ENCODE data around the gene TLCD1. TPM values are rescaled to one million over a fixed set of nuclear protein-coding genes. Genes with fewer than 3 reads are reported as not detected.
A peak's percentile ranks its signal among the peaks of the same experiment; 100 is the strongest.
"Not testable (repeated sequence)": the region's sequence is repeated elsewhere in the genome, so short reads cannot be mapped to it uniquely, and the experiment has no call there.

TLCD1 gene
- total and polyA plus RNA-seq, 7 donors = 0.68 to 2.4 (median 1.1) TPM; not detected in 1

DNA sequence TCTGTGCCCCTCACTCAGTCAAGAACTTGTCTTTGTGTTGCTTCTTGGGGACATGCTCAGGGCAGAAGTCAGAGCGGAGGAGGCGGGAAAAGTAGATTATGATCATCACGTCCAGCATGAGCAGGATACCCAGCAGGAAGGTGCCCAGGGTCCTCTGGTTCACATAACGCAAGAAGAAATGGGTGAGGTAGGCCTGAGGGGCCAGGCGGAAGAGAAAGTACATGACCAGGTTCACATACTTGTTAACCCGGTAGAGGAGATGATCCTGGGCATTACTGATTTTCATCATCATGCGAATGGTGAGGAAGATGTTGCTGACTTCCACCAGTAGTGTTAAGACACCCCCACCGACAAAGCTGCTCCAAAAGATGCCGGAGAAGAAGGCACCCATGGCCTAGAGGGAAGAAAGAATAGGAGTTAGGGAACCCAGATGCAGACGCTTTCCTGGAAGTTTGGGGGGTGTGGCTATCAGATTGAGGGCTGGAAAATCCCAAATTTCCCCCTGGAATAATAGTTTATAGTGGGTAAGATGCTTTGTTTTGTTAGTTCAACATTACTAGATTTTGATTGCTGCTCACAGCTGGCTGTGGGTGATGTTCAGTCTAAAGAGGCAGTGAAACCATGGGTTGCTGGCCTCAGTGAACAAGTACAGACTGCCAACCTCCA is 1.4 kb downstream of the TLCD1 start:
- TF ChIP-seq, protein P1, sequence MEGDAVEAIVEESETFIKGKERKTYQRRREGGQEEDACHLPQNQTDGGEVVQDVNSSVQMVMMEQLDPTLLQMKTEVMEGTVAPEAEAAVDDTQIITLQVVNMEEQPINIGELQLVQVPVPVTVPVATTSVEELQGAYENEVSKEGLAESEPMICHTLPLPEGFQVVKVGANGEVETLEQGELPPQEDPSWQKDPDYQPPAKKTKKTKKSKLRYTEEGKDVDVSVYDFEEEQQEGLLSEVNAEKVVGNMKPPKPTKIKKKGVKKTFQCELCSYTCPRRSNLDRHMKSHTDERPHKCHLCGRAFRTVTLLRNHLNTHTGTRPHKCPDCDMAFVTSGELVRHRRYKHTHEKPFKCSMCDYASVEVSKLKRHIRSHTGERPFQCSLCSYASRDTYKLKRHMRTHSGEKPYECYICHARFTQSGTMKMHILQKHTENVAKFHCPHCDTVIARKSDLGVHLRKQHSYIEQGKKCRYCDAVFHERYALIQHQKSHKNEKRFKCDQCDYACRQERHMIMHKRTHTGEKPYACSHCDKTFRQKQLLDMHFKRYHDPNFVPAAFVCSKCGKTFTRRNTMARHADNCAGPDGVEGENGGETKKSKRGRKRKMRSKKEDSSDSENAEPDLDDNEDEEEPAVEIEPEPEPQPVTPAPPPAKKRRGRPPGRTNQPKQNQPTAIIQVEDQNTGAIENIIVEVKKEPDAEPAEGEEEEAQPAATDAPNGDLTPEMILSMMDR (IDR thresholded peaks at IDR 0.05) = no peak
- 74 to 80% (median 80%) methylated on average over 10 of the region's 10 CpGs for WGBS, 3 donors

DNA sequence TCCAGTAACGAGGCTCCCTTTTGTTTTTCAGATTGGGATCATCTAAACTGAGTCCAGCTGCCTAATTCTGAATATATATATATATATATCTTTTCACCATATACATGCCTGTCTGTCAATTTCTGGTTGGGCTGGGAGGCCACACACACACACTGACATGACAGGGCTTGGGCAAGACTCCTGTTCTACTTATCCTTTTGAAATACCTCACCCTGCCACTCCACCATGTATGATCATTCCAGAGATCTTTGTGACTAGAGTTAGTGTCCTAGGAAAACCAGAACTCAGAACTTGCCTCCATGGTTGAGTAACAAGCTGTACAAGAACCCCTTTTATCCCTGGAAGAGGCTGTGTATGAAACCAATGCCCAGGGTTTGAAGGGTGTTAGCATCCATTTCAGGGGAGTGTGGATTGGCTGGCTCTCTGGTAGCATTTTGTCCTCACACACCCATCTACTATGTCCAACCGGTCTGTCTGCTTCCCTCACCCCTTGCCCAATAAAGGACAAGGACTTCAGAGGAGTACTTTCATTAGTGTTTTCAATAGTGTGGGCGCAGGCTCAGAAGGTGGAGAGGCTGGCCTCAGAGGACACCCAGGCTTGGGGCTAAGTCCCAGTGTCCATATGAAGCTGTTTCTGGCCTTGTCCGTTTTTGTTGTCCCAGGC is 2.1 kb downstream of the TLCD1 start:
- not testable (repeated sequence) for H3K9me3 ChIP-seq; ATAC-seq; H3K27me3 ChIP-seq (ENCODE audit: insufficient read depth in 3 of 3, low read length in 2 of 3); DNase-seq; H3K27ac ChIP-seq; H3K4me3 ChIP-seq
- WGBS, 3 donors = 64 to 74% (median 70%) methylated on average over 4 of the region's 4 CpGs
- Histone ChIP-seq H3K36me3 (ENCODE audit: insufficient read depth in 1 of 2, low read depth in 1 of 2) (peaks cover 0 to 44% of the 10 kb centered on the region in 2 donors), H3K4me1 (peaks cover 40% of the 10 kb centered on the region)
- intact Hi-C loops (cut with DNase I) = loop anchor here (10.0 kb wide), 1 partner anchor 391 kb away; no protein-coding TSS in a partner anchor

More for the DNA sequence above, 1.4 kb downstream of the TLCD1 start:
- Histone ChIP-seq H3K36me3 (ENCODE audit: insufficient read depth in 1 of 2, low read depth in 1 of 2) (peaks cover 0 to 44% of the 10 kb centered on the region in 2 donors), H3K27ac (no peak overlapping the region), H3K9me3 (no peaks in the 10 kb centered on the region), H3K4me1 (peaks cover 40% of the 10 kb centered on the region), H3K4me3 (peak overlapping the region; percentile 80), H3K27me3 (ENCODE audit: insufficient read depth in 3 of 3, low read length in 2 of 3) (no peaks in the 10 kb centered on the region)
- intact Hi-C loops (cut with DNase I) = loop anchor here (5.0 to 10.0 kb wide), 2 partner anchors 178 to 390 kb away; partner anchors contain the start of gene DHRS13 (in 1 of the 2)
- ATAC-seq (no peak), DNase-seq (no peak)

DNA sequence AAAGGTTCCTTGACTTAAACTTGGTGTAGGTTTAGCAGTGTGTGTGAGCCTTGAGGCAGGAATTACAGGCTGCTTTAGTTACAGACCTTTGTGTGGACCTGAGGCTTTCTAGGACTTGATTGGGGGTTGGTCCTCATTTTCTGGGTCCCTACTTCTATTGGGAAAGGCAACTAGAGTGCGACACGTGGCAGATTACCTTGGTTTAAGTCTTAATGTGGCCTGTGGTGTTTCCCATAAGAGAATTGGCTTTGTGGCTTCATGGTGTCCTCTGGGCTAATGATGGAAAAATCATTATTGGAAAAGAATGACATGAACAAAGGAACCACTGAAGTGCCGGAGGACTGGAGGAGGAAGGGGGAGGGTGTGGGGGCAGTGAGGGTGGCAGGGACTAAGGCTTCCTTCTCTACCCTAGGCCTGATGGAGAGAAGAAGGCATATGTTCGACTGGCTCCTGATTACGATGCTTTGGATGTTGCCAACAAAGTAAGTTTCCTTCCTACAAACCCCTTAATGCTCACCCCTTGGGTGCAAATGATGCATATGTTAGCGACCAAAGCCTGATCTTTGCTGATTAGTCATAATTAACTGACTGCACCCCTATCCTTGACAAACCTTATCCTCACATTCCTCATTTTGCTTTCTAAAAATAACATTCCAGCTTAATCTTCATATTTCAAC is 2.7 kb downstream of the TLCD1 start:
- Histone ChIP-seq H3K9me3 (no peaks in the 10 kb centered on the region), H3K27me3 (ENCODE audit: insufficient read depth in 3 of 3, low read length in 2 of 3) (no peaks in the 10 kb centered on the region), H3K27ac (no peak overlapping the region), H3K4me3 (no peak overlapping the region), H3K4me1 (peaks cover 40% of the 10 kb centered on the region), H3K36me3 (ENCODE audit: insufficient read depth in 1 of 2, low read depth in 1 of 2) (peaks cover 0 to 44% of the 10 kb centered on the region in 2 donors)
- 71 to 76% (median 76%) methylated on average over 6 of the region's 6 CpGs for WGBS, 3 donors
- DNase-seq = no peak
- TF ChIP-seq, protein P1 (IDR thresholded peaks at IDR 0.05) = no peak
- intact Hi-C loops (cut with DNase I) = loop anchor here (10.0 kb wide), 1 partner anchor 392 kb away; no protein-coding TSS in a partner anchor
- ATAC-seq = no peak

DNA sequence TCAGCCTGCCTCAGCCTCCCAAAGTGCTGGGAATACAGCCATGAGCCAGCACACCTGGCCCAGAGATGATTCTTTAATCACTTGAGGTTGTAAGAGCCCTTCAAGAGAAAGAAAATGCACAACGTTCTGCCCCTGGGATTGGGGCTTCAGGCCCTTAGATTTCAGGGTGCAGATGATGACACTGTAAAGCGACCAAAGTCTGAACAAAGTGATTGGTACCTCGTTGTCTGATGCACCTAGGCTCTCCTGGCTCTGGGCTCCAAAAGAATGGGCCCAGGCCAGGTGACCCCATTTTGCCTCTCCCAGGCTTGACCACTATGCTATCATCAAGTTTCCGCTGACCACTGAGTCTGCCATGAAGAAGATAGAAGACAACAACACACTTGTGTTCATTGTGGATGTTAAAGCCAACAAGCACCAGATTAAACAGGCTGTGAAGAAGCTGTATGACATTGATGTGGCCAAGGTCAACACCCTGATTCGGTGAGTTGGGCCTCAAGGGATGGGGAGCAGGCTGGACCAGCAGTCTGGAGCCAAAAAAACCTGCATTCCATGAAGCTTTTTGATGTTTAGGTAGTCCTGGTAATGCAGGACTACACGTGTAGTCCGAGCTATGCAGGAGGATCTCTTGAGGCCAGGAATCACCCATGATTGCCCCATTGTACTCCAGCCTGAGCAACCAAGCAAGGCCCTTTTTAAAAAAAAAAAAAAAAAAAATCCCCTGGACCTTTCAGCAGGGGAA is 3.4 kb downstream of the TLCD1 start:
- intact Hi-C loops (cut with DNase I) = loop anchor here (10.0 kb wide), 1 partner anchor 392 kb away; no protein-coding TSS in a partner anchor
- no peak for DNase-seq
- peaks cover 0 to 44% of the 10 kb centered on the region in 2 donors for H3K36me3 ChIP-seq (ENCODE audit: insufficient read depth in 1 of 2, low read depth in 1 of 2)
- peaks cover 37% of the 10 kb centered on the region for H3K4me1 ChIP-seq
- H3K9me3 ChIP-seq = no peaks in the 10 kb centered on the region
- TF ChIP-seq, protein P1 (IDR thresholded peaks at IDR 0.05) = no peak
- WGBS, 3 donors = 48 to 76% (median 67%) methylated on average over 7 of the region's 7 CpGs
- H3K27me3 ChIP-seq (ENCODE audit: insufficient read depth in 3 of 3, low read length in 2 of 3) = peaks cover 0 to 5% (median 0%) of the 10 kb centered on the region in 3 donors
- no peak for ATAC-seq
- H3K27ac ChIP-seq = no peak overlapping the region
- H3K4me3 ChIP-seq = peak overlapping the region; percentile 98

DNA sequence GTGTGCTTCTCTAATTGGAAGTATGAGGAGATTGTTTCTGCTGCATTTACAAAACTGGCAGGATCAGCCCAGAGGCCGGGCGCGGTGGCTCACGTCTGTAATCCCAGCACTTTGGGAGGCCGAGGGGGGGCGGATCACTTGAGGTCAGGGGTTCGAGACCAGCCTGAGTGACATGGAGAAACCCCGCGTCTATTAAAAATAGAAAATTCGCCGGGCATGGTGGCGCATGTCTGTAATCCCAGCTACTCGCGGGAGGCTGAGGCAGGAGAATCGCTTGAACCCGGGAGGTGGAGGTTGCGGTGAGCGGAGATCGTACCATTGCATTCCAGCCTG is 5.1 kb downstream of the TLCD1 start:
- ATAC-seq, H3K9me3 ChIP-seq, DNase-seq: not testable (repeated sequence)
- Histone ChIP-seq H3K4me3 (peak overlapping the region; percentile 98), H3K27me3 (ENCODE audit: insufficient read depth in 3 of 3, low read length in 2 of 3) (peaks cover 0 to 16% (median 0%) of the 10 kb centered on the region in 3 donors), H3K4me1 (peaks cover 34% of the 10 kb centered on the region), H3K27ac (peak overlapping the region; percentile 92), H3K36me3 (ENCODE audit: insufficient read depth in 1 of 2, low read depth in 1 of 2) (peaks cover 0 to 44% of the 10 kb centered on the region in 2 donors)
- intact Hi-C loops (cut with DNase I) = loop anchor here (10.0 kb wide), 1 partner anchor 394 kb away; no protein-coding TSS in a partner anchor
- WGBS, 3 donors = 33 to 35% (median 34%) methylated on average over 19 of the region's 19 CpGs
